Measurements from ENCODE around the gene RPS6KA2. TPM values are rescaled to one million over a fixed set of nuclear protein-coding genes. Genes with fewer than 3 reads are reported as not detected.

RPS6KA2 gene
- total RNA-seq, 1 donor from 2014 or later = 37.5 TPM

DNA sequence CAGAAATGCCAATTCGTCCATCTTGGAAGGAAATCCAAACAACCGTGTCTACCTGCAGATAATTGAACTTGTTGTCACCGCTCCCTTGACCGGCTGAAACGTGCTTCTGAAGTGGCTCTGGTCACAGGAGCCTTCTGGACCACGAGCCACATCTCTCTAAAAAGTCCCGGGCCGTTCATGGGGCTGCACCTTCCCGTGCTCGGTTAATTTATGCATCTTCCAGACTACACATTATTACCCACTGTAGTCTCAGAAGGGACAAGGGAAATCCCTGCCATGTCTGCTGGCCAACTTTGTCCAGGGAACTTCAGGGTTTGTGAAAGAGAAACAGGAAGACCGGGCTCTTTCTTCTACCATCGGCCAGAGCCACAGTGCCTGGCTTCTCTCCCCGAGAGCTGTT lies 180.9 kb downstream of the RPS6KA2 start:
- Mint-ChIP-seq H3K36me3 (ENCODE audit: insufficient read depth) (peaks cover 28% of the 10 kb centered on the region), H3K27ac (no peak overlapping the region), H3K9me3 (ENCODE audit: low read depth) (peaks cover 2% of the 10 kb centered on the region), H3K27me3 (no peaks in the 10 kb centered on the region), H3K4me1 (ENCODE audit: low read depth) (no peaks in the 10 kb centered on the region), H3K4me3 (ENCODE audit: low read depth) (no peak overlapping the region)
- TF ChIP-seq, protein P1, sequence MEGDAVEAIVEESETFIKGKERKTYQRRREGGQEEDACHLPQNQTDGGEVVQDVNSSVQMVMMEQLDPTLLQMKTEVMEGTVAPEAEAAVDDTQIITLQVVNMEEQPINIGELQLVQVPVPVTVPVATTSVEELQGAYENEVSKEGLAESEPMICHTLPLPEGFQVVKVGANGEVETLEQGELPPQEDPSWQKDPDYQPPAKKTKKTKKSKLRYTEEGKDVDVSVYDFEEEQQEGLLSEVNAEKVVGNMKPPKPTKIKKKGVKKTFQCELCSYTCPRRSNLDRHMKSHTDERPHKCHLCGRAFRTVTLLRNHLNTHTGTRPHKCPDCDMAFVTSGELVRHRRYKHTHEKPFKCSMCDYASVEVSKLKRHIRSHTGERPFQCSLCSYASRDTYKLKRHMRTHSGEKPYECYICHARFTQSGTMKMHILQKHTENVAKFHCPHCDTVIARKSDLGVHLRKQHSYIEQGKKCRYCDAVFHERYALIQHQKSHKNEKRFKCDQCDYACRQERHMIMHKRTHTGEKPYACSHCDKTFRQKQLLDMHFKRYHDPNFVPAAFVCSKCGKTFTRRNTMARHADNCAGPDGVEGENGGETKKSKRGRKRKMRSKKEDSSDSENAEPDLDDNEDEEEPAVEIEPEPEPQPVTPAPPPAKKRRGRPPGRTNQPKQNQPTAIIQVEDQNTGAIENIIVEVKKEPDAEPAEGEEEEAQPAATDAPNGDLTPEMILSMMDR (IDR thresholded peaks at IDR 0.05; ENCODE audit: unreplicated experiment) = no peak
- no peak for DNase-seq (ENCODE audit: low spot score, unreplicated experiment)

DNA sequence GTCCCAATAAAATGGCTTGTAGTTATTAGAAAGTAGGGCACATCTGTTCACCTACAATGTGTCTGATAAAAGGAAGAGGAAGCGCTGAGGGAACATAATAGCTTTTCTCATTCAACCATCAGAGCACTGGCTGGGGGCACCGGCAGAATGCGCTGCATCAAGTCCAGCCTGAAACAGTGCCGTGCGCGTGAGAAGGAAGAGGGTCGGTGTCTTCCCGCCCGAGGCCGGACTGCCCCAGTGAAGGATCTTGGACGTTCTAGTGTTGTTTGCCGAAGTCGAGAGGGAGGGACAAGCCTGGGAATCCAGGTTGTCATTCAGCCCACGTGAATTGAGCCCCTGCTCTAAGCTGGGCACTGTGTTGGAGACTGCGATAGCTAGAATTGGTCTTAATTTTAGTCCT lies 182.6 kb downstream of the RPS6KA2 start:
- Mint-ChIP-seq H3K4me1 (ENCODE audit: low read depth) (no peaks in the 10 kb centered on the region), H3K27me3 (no peaks in the 10 kb centered on the region), H3K9me3 (ENCODE audit: low read depth) (no peaks in the 10 kb centered on the region), H3K4me3 (ENCODE audit: low read depth) (no peak overlapping the region), H3K27ac (no peak overlapping the region), H3K36me3 (ENCODE audit: insufficient read depth) (peaks cover 25% of the 10 kb centered on the region)
- TF ChIP-seq, protein P1 (IDR thresholded peaks at IDR 0.05; ENCODE audit: unreplicated experiment) = no peak
- no peak for DNase-seq (ENCODE audit: low spot score, unreplicated experiment)

DNA sequence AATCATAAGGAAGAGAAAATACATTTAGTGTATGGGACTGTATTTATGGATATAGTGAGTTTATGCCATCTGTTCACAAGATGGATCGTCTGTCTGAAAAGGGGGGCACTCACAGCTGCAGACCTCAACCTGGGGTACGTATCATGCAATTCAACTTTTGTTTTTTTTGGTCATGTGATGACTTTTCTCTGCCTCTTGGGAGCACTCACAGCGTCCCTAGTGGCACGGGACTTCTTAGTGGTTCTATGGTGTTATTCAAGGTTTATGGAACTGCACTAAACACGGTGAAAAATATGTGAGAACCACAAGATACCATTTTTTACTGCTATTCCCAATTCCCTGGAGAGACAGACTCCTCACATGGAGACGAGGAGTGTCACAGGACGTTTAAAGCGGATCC lies 183.9 kb downstream of the RPS6KA2 start:
- TF ChIP-seq, protein P1 (IDR thresholded peaks at IDR 0.05; ENCODE audit: unreplicated experiment) = no peak
- Mint-ChIP-seq H3K9me3 (ENCODE audit: low read depth) (no peaks in the 10 kb centered on the region), H3K27ac (no peak overlapping the region)

DNA sequence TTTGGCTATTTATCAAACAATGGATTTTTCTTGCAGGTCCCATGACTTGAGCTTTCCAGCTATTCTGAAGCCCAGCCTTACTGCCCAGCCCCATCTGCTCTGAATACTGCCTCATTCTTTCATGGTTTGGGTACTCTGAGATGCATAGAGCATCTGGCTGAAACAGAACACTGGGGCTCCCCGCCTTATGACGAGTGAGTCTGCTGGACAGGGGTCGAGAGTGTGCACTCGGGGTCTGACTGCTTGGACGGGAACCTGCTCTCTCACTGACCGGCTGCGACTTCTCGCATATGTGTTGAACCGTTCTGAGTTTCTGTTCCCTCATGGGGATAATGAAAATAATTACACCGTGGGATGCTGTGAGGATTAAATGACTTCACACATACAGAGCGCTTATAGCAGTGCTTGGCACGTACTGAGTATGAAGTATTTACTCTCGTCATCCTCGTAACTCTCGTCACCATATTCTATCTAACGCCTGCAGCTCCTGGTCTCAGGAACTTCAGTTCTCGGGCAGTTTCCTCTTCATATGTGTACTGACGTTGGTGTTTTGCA lies 184.8 kb downstream of the RPS6KA2 start:
- no peak overlapping the region for H3K27ac Mint-ChIP-seq
- no peaks in the 10 kb centered on the region for H3K9me3 Mint-ChIP-seq (ENCODE audit: low read depth)
- DNase-seq (ENCODE audit: low spot score, unreplicated experiment) = no peak
- H3K4me1 Mint-ChIP-seq (ENCODE audit: low read depth) = no peaks in the 10 kb centered on the region
- no peaks in the 10 kb centered on the region for H3K27me3 Mint-ChIP-seq
- no peak overlapping the region for H3K4me3 Mint-ChIP-seq (ENCODE audit: low read depth)
- peaks cover 15% of the 10 kb centered on the region for H3K36me3 Mint-ChIP-seq (ENCODE audit: insufficient read depth)
- TF ChIP-seq, protein P1 (IDR thresholded peaks at IDR 0.05; ENCODE audit: unreplicated experiment) = no peak

More for the DNA sequence above, 183.9 kb downstream of the RPS6KA2 start:
- Mint-ChIP-seq H3K4me3 (ENCODE audit: low read depth) (no peak overlapping the region), H3K27me3 (no peaks in the 10 kb centered on the region), H3K4me1 (ENCODE audit: low read depth) (no peaks in the 10 kb centered on the region), H3K36me3 (ENCODE audit: insufficient read depth) (peaks cover 18% of the 10 kb centered on the region)
- no peak for DNase-seq (ENCODE audit: low spot score, unreplicated experiment)

DNA sequence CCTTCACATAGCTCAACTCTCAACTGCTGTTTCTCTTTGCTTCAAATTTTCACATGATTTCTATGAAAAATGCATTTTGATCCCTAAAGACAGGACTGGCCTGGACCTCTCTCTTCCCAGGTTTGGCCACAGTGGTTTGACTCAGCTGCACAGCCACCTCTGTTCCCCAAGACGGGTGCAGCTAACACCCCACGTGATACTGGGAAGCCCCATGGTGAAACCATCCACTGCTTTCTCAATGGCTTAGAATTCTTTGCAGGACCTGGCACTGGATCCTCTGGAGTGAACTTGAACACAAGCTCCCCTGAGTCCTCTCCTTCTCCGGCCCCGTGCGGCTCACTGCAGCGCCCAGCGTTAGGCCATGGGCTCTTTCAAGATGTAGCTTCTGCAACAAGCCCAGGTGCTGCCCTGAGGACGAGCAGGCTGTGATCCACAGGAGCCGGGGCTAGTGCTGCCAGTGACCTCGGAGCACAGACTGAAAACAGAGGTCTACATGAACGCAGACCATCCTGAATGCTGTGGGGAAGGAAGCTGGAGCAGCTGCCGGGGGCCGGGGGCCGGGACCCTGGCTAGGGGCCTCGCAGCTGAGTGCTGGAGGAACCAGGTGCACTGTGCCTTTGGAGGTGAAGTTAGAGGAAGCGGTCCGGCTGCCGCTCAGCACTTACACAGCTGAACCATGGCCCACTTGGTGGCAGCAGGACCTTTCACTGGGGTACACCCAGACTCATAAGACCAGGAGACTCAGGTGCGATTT lies 185.5 kb downstream of the RPS6KA2 start:
- Mint-ChIP-seq H3K4me1 (ENCODE audit: low read depth) (no peaks in the 10 kb centered on the region), H3K9me3 (ENCODE audit: low read depth) (no peaks in the 10 kb centered on the region), H3K27ac (no peak overlapping the region), H3K4me3 (ENCODE audit: low read depth) (no peak overlapping the region), H3K27me3 (no peaks in the 10 kb centered on the region), H3K36me3 (ENCODE audit: insufficient read depth) (peaks cover 10% of the 10 kb centered on the region)
- TF ChIP-seq, protein P1 (IDR thresholded peaks at IDR 0.05; ENCODE audit: unreplicated experiment) = no peak
- no peak for DNase-seq (ENCODE audit: low spot score, unreplicated experiment)
